SK-N-SH treated with all-trans-retinoic acid at 6 μM for 48 hours (cell line): Measurements from ENCODE around the gene VWA5B2.

ENCODE experiments used
- ATAC-seq: fragments of 200-7000 bp; cut with Tn5 transposase; 3 replicates; pipeline ENCODE4 v1.9.1; 2020; ENCODE audit warnings: mild to moderate bottlenecking, moderate library complexity
- ARNTL ChIP-seq: fragments of 450-650 bp; formaldehyde crosslinking; IDR thresholded peaks from 2 replicates; pipeline ENCODE4 v1.5.0; 2020; ENCODE audit warnings: low read depth, mild to moderate bottlenecking, moderate library complexity, borderline replicate concordance
- BACH2 ChIP-seq: fragments of 250-450 bp; sonication (Bioruptor Pico); IDR thresholded peaks from 2 replicates; pipeline ENCODE4 v1.9.0; 2021; ENCODE audit warnings: mild to moderate bottlenecking, borderline replicate concordance
- CSDC2 ChIP-seq: fragments of 250-450 bp; sonication (Bioruptor Pico); IDR thresholded peaks from 2 replicates; pipeline ENCODE4 v1.5.0; 2020; ENCODE audit warnings: mild to moderate bottlenecking, moderate library complexity
- ESRRG ChIP-seq: fragments of 250-450 bp; sonication (Bioruptor Pico); IDR thresholded peaks from 2 replicates; pipeline ENCODE4 v1.6.1; 2021; ENCODE audit warnings: mild to moderate bottlenecking
- GLIS3 ChIP-seq: fragments of 250-450 bp; sonication (Bioruptor Pico); IDR thresholded peaks from 2 replicates; pipeline ENCODE4 v1.5.0; 2020; ENCODE audit warnings: mild to moderate bottlenecking, moderate library complexity
- ISL1 ChIP-seq: fragments of 250-450 bp; sonication (Bioruptor Pico); IDR thresholded peaks from 2 replicates; pipeline ENCODE4 v2.1.2; 2022; ENCODE audit warnings: mild to moderate bottlenecking, moderate library complexity
- PPARA ChIP-seq: fragments of 250-450 bp; sonication (Bioruptor Pico); IDR thresholded peaks from 2 replicates; pipeline ENCODE4 v1.5.0; 2020; ENCODE audit warnings: mild to moderate bottlenecking, borderline replicate concordance
- RARB ChIP-seq: fragments of 250-450 bp; sonication (Bioruptor Pico); IDR thresholded peaks from 2 replicates; pipeline ENCODE4 v1.8.0; 2021; ENCODE audit warnings: mild to moderate bottlenecking, moderate library complexity
- SNAI2 ChIP-seq: fragments of 250-450 bp; sonication (Bioruptor Pico); IDR thresholded peaks from 2 replicates; pipeline ENCODE4 v1.5.0; 2020; ENCODE audit warnings: mild to moderate bottlenecking, moderate library complexity
- ZC3H10 ChIP-seq: fragments of 250-450 bp; sonication (Bioruptor Pico); IDR thresholded peaks from 2 replicates; pipeline ENCODE4 v1.5.1; 2021; ENCODE audit warnings: mild to moderate bottlenecking, moderate library complexity
- ZFP30 ChIP-seq: fragments of 450-650 bp; formaldehyde crosslinking; IDR thresholded peaks from 2 replicates; pipeline ENCODE4 v1.5.0; 2022; ENCODE audit warnings: mild to moderate bottlenecking, moderate library complexity
- ZNF565 ChIP-seq: fragments of 450-650 bp; formaldehyde crosslinking; conservative IDR thresholded peaks from 2 replicates; pipeline ENCODE4 v1.5.0; 2020; ENCODE audit warnings: low read depth, mild to moderate bottlenecking, moderate library complexity
- ZNF70 ChIP-seq: fragments of 450-650 bp; formaldehyde crosslinking; IDR thresholded peaks from 2 replicates; pipeline ENCODE4 v1.5.0; 2020; ENCODE audit warnings: mild to moderate bottlenecking, moderate library complexity
- ZNF8 ChIP-seq: fragments of 450-650 bp; formaldehyde crosslinking; IDR thresholded peaks from 2 replicates; pipeline ENCODE4 v1.5.0; 2020; ENCODE audit warnings: mild to moderate bottlenecking, moderate library complexity
- TF ChIP-seq, protein P1 (sequence below): fragments of 250-450 bp; sonication (Bioruptor Pico); IDR thresholded peaks from 2 replicates; pipeline ENCODE4 v1.8.0; 2021; ENCODE audit warnings: low read depth, mild to moderate bottlenecking, moderate library complexity, borderline replicate concordance
- TF ChIP-seq, protein P2 (sequence below): fragments of 250-450 bp; sonication (Bioruptor Pico); IDR thresholded peaks from 2 replicates; pipeline ENCODE4 v1.8.0; 2020; ENCODE audit warnings: mild to moderate bottlenecking, moderate library complexity, borderline replicate concordance
- TF ChIP-seq, protein P3 (sequence below): fragments of 250-450 bp; sonication (Bioruptor Pico); IDR thresholded peaks from 2 replicates; pipeline ENCODE4 v1.5.0; 2020; ENCODE audit warnings: mild to moderate bottlenecking, moderate library complexity

Gene VWA5B2

DNA sequence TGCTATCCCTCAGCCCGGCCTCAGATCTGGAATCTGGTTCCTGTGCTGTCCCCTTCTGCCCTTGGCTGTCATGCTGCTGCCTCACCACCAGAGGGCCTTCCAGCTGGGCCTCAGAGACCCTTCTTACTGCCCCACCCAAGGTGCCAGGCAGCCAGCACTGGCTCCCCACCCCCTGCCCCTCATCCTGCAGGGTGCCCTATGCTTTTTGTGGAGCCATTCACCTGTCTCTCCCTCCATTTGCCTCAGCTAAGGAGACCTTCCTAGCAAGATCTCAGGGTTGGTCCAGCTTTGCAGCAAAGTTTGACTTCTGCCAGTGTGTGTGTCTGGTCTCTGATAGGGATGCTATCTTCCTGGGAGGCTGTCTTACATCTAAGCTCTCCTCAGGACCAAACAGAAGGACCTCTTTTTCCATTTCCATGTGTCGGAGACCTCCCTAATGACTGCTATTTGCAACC lies 1.9 kb upstream of the VWA5B2 start:
- TF ChIP-seq SNAI2 (CRISPR knock-in tag) (no peak), ARNTL (no peak), GLIS3 (no peak)
- ATAC-seq = peak; percentile 62

DNA sequence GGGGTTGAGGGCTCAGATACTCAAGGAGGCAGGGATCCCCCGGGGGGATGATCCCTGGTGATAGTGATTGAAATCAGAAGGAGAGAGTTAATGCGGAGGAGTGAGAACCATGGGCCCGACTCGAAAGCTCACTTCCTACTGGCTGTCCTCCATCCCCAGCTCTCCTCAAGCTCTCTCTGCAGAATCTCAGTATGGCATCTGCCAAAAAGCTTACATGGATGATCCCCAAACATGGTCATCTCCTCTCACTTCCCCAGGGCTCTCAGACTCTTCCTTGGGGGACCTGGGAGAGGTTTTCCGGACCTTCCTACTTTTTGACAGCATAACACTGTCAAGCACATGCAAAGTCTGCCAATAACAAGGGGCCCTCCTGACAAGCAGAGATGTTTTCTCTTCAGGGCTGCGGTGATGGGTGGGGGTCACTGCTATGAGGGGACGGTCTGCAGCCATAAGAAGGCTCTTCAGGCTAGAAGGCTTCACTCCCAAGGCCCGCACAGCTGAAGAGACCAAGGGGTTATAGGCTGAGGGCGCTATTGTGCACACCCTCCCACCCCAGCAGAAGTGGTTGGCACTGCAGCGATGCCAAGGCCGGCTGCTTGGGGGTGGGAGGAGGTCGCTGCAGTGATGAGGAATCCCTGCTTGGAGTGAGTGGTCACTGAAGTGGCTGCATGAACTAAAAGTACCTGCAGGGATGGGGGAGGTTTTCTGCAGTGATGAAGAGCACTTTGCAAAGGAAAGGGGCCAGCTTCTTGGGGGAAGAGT lies 828 bp upstream of the VWA5B2 start:
- TF ChIP-seq, protein P1, sequence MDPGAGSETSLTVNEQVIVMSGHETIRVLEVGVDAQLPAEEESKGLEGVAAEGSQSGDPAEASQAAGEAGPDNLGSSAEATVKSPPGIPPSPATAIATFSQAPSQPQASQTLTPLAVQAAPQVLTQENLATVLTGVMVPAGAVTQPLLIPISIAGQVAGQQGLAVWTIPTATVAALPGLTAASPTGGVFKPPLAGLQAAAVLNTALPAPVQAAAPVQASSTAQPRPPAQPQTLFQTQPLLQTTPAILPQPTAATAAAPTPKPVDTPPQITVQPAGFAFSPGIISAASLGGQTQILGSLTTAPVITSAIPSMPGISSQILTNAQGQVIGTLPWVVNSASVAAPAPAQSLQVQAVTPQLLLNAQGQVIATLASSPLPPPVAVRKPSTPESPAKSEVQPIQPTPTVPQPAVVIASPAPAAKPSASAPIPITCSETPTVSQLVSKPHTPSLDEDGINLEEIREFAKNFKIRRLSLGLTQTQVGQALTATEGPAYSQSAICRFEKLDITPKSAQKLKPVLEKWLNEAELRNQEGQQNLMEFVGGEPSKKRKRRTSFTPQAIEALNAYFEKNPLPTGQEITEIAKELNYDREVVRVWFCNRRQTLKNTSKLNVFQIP (CRISPR knock-in tag) = no peak
- TF ChIP-seq, protein P2, sequence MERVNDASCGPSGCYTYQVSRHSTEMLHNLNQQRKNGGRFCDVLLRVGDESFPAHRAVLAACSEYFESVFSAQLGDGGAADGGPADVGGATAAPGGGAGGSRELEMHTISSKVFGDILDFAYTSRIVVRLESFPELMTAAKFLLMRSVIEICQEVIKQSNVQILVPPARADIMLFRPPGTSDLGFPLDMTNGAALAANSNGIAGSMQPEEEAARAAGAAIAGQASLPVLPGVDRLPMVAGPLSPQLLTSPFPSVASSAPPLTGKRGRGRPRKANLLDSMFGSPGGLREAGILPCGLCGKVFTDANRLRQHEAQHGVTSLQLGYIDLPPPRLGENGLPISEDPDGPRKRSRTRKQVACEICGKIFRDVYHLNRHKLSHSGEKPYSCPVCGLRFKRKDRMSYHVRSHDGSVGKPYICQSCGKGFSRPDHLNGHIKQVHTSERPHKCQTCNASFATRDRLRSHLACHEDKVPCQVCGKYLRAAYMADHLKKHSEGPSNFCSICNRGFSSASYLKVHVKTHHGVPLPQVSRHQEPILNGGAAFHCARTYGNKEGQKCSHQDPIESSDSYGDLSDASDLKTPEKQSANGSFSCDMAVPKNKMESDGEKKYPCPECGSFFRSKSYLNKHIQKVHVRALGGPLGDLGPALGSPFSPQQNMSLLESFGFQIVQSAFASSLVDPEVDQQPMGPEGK (CRISPR knock-in tag) = no peak
- no peak for TF ChIP-seq ISL1 (CRISPR knock-in tag)
- no peak for TF ChIP-seq ESRRG (CRISPR knock-in tag)
- TF ChIP-seq ZNF70 (CRISPR knock-in tag) = no peak
- TF ChIP-seq ARNTL = no peak
- no peak for TF ChIP-seq GLIS3
- TF ChIP-seq SNAI2 (CRISPR knock-in tag) = no peak
- no peak for TF ChIP-seq ZNF565 (CRISPR knock-in tag)
- no peak for TF ChIP-seq CSDC2
- TF ChIP-seq, protein P3, sequence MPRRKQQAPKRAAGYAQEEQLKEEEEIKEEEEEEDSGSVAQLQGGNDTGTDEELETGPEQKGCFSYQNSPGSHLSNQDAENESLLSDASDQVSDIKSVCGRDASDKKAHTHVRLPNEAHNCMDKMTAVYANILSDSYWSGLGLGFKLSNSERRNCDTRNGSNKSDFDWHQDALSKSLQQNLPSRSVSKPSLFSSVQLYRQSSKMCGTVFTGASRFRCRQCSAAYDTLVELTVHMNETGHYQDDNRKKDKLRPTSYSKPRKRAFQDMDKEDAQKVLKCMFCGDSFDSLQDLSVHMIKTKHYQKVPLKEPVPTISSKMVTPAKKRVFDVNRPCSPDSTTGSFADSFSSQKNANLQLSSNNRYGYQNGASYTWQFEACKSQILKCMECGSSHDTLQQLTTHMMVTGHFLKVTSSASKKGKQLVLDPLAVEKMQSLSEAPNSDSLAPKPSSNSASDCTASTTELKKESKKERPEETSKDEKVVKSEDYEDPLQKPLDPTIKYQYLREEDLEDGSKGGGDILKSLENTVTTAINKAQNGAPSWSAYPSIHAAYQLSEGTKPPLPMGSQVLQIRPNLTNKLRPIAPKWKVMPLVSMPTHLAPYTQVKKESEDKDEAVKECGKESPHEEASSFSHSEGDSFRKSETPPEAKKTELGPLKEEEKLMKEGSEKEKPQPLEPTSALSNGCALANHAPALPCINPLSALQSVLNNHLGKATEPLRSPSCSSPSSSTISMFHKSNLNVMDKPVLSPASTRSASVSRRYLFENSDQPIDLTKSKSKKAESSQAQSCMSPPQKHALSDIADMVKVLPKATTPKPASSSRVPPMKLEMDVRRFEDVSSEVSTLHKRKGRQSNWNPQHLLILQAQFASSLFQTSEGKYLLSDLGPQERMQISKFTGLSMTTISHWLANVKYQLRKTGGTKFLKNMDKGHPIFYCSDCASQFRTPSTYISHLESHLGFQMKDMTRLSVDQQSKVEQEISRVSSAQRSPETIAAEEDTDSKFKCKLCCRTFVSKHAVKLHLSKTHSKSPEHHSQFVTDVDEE (CRISPR knock-in tag) = no peak
- TF ChIP-seq, all 23 proteins: peak for 0
- ATAC-seq = no peak

DNA sequence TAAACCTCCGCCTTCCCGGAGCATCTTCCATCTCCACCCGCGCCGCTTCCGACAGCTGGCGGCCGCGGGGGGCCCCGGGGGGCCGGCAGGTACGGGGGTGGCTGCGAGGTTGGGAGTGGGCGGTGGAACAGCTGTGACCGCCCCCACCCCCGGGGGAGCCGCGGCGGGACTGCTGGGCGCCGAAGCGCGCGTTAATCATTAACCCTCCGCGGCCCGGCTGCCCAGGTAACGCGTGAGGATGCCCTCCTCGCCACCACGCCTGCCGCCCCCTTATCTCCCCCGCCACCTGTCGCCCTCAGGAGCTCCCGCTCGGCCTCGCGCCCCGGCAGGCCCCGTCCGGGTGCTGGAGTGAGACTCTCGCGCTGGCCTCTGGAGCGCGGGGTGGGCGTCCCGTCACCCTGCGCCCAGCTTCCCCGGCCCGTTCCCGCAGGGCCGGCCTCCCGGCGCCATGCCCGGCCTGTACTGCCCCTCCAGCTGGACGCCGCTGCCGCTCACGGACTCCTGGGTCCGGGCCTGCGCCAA lies 757 bp downstream of the VWA5B2 start:
- no peak for ATAC-seq
- no peak for TF ChIP-seq ZC3H10
- TF ChIP-seq PPARA (CRISPR knock-in tag) = no peak
- TF ChIP-seq ZNF8 (CRISPR knock-in tag) = no peak
- TF ChIP-seq CSDC2 = no peak
- no peak for TF ChIP-seq BACH2 (CRISPR knock-in tag)
- no peak for TF ChIP-seq ZFP30 (CRISPR knock-in tag)
- TF ChIP-seq, protein P3 (CRISPR knock-in tag) = no peak
- no peak for TF ChIP-seq GLIS3
- no peak for TF ChIP-seq ARNTL
- TF ChIP-seq RARB (CRISPR knock-in tag) = no peak
- TF ChIP-seq ZNF70 (CRISPR knock-in tag) = no peak
- no peak for TF ChIP-seq ZNF565 (CRISPR knock-in tag)
- TF ChIP-seq SNAI2 (CRISPR knock-in tag) = no peak
